HepG2 (cell line): Measurements from ENCODE around the gene TCF23. TPM values are rescaled to one million over a fixed set of nuclear protein-coding genes. Genes with fewer than 3 reads are reported as not detected.

Experiments
- CTCF ChIP-seq: sonication (generic); formaldehyde crosslinking; IDR thresholded peaks from 2 replicates; pipeline ENCODE4 v1.5.0; 2020; ENCODE audit warnings: mild to moderate bottlenecking, missing genetic modification reagents, moderate library complexity
- FLYWCH1 ChIP-seq: sonication (generic); formaldehyde crosslinking; IDR thresholded peaks from 2 replicates; pipeline ENCODE4 v1.8.1; 2023; ENCODE audit warnings: mild to moderate bottlenecking, missing genetic modification reagents
- HNF4G ChIP-seq, 2 experiments: sonication (generic) in 1 of 2; formaldehyde crosslinking in 1 of 2; IDR thresholded peaks; 2 replicates each; pipeline versions ENCODE4 v1.4.0 to v1.6.1; 2011 to 2020; ENCODE audit warnings: borderline replicate concordance in 2 of 2, low read depth in 2 of 2, mild to moderate bottlenecking in 2 of 2, low read length in 1 of 2, missing genetic modification reagents in 1 of 2, moderate library complexity in 1 of 2
- HOXA9 ChIP-seq: sonication (generic); formaldehyde crosslinking; IDR thresholded peaks from 2 replicates; pipeline ENCODE4 v1.8.1; 2022; ENCODE audit warnings: missing genetic modification reagents, mild to moderate bottlenecking, moderate library complexity, borderline replicate concordance
- JUND ChIP-seq: sonication (generic); formaldehyde crosslinking; IDR thresholded peaks from 2 replicates; pipeline ENCODE4 v1.8.0; 2022; ENCODE audit warnings: mild to moderate bottlenecking, missing genetic modification reagents
- MBNL3 ChIP-seq: fragments of 250-450 bp; sonication (Bioruptor Pico); conservative IDR thresholded peaks from 2 replicates; pipeline ENCODE4 v1.8.0; 2022; ENCODE audit warnings: mild to moderate bottlenecking, inconsistent platforms
- NFYB ChIP-seq: sonication (generic); formaldehyde crosslinking; IDR thresholded peaks from 2 replicates; pipeline ENCODE4 v1.4.0; 2020; ENCODE audit warnings: missing genetic modification reagents
- NR2F6 ChIP-seq, 2 experiments: IDR thresholded peaks; 2 replicates each; pipeline ENCODE4 v1.6.1; 2016; ENCODE audit warnings: antibody characterized with exemption in 1 of 2, mild to moderate bottlenecking in 1 of 2
- NRL ChIP-seq: sonication (generic); formaldehyde crosslinking; IDR thresholded peaks from 2 replicates; pipeline ENCODE4 v1.5.0; 2020; ENCODE audit warnings: missing genetic modification reagents, mild to moderate bottlenecking, moderate library complexity, borderline replicate concordance
- REPIN1 ChIP-seq: sonication (generic); formaldehyde crosslinking; IDR thresholded peaks from 2 replicates; pipeline ENCODE4 v1.8.0; 2022; ENCODE audit warnings: missing genetic modification reagents, low read depth, mild to moderate bottlenecking, borderline replicate concordance
- SNAPC5 ChIP-seq: sonication (generic); formaldehyde crosslinking; IDR thresholded peaks from 2 replicates; pipeline ENCODE4 v1.8.1; 2023; ENCODE audit warnings: mild to moderate bottlenecking, missing genetic modification reagents, borderline replicate concordance
- SOX6 ChIP-seq, 2 experiments: fragments of 450-650 bp in 1 of 2; sonication (generic) in 1 of 2; formaldehyde crosslinking in 1 of 2; IDR thresholded peaks; 2 replicates each; pipeline versions ENCODE4 v1.4.0 to v1.6.1; 2017 to 2020; ENCODE audit warnings: antibody characterized with exemption in 1 of 2, mild to moderate bottlenecking in 1 of 2, missing genetic modification reagents in 1 of 2
- STAT6 ChIP-seq: sonication (generic); formaldehyde crosslinking; IDR thresholded peaks from 2 replicates; pipeline ENCODE4 v1.4.0; 2020; ENCODE audit warnings: missing genetic modification reagents, mild to moderate bottlenecking, borderline replicate concordance
- WIZ ChIP-seq: sonication (generic); formaldehyde crosslinking; IDR thresholded peaks from 2 replicates; pipeline ENCODE4 v1.5.1; 2020; ENCODE audit warnings: mild to moderate bottlenecking, missing genetic modification reagents
- ZBTB21 ChIP-seq: sonication (generic); formaldehyde crosslinking; IDR thresholded peaks from 2 replicates; pipeline ENCODE4 v1.4.0; 2020; ENCODE audit warnings: missing genetic modification reagents
- ZFYVE20 ChIP-seq: sonication (generic); formaldehyde crosslinking; IDR thresholded peaks from 2 replicates; pipeline ENCODE4 v1.8.0; 2023; ENCODE audit warnings: low read depth, mild to moderate bottlenecking, moderate library complexity, missing genetic modification reagents, borderline replicate concordance
- ZMAT3 ChIP-seq: sonication (generic); formaldehyde crosslinking; conservative IDR thresholded peaks from 2 replicates; pipeline ENCODE4 v1.7.0; 2021; ENCODE audit warnings: missing genetic modification reagents
- polyA plus RNA-seq, 8 experiments: library from polyadenylated mRNA; depleted of rRNA in 3 of 8; stranded (reverse) in 7 of 8; unstranded in 1 of 8; fragments of >200 nt; fragmentation: Illumina TruSeq in 4 of 8; extraction: Trizol in 4 of 8; gene quantifications; 2 replicates each; pipeline versions ENCODE4 v1.2.1 to v1.2.3, GENCODE V29; 2011 to 2016; ENCODE audit warnings: low read depth in 4 of 8, missing spikeins in 1 of 8, mixed read lengths in 1 of 8; ENCODE audit not compliant: insufficient read depth in 1 of 8
- total RNA-seq, 5 experiments: library from RNA; depleted of rRNA; stranded (reverse); fragments of >200 nt; fragmentation: Illumina TruSeq; extraction: Trizol; gene quantifications; 2 replicates each; pipeline ENCODE4 v1.2.3, GENCODE V29; 2016; ENCODE audit warnings: low read depth in 1 of 5
- TF ChIP-seq, protein P1 (sequence below): sonication (generic); formaldehyde crosslinking; IDR thresholded peaks from 2 replicates; pipeline ENCODE4 v1.4.0; 2020; ENCODE audit warnings: missing genetic modification reagents, borderline replicate concordance
- TF ChIP-seq, protein P2 (sequence below): sonication (generic); formaldehyde crosslinking; IDR thresholded peaks from 2 replicates; pipeline ENCODE4 v1.4.0; 2020; ENCODE audit warnings: missing genetic modification reagents

TCF23 gene
- total and polyA plus RNA-seq, 2 of the 13 experiments (the other 11 are each of a cell fraction or from before 2014, with no cell fraction given), result 0.02 to 1.4 TPM

- TF ChIP-seq, protein P1, sequence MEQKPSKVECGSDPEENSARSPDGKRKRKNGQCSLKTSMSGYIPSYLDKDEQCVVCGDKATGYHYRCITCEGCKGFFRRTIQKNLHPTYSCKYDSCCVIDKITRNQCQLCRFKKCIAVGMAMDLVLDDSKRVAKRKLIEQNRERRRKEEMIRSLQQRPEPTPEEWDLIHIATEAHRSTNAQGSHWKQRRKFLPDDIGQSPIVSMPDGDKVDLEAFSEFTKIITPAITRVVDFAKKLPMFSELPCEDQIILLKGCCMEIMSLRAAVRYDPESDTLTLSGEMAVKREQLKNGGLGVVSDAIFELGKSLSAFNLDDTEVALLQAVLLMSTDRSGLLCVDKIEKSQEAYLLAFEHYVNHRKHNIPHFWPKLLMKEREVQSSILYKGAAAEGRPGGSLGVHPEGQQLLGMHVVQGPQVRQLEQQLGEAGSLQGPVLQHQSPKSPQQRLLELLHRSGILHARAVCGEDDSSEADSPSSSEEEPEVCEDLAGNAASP (CRISPR knock-in tag), result peak; percentile 88; the same call in 1 of the 2 replicates
- 0 out of 2 replicates have a peak, but pooled peaks have one; percentile 21 for TF ChIP-seq WIZ (CRISPR knock-in tag)
- no peak for TF ChIP-seq NFYB (CRISPR knock-in tag)
- TF ChIP-seq HNF4G (IDR thresholded peaks at IDR 0.05; ENCODE audit: borderline replicate concordance, low read depth, low read length), result no peak
- 0 out of 2 replicates have a peak, but pooled peaks have one; percentile 21 for TF ChIP-seq HNF4G (CRISPR knock-in tag; IDR thresholded peaks at IDR 0.05; ENCODE audit: borderline replicate concordance, low read depth)
- no peak for TF ChIP-seq ZFYVE20
- no peak for TF ChIP-seq SOX6 (IDR thresholded peaks at IDR 0.05)
- peak; percentile 79 for TF ChIP-seq SOX6 (CRISPR knock-in tag; IDR thresholded peaks at IDR 0.05)
- TF ChIP-seq SNAPC5 (CRISPR knock-in tag), result no peak
- 0 out of 2 replicates have a peak, but pooled peaks have one; percentile 49 for TF ChIP-seq STAT6
- TF ChIP-seq ZMAT3, result no peak
- no peak for TF ChIP-seq FLYWCH1 (CRISPR knock-in tag)
- TF ChIP-seq NRL (CRISPR knock-in tag), result no peak
- TF ChIP-seq REPIN1 (CRISPR knock-in tag), result no peak
- TF ChIP-seq, protein P2, sequence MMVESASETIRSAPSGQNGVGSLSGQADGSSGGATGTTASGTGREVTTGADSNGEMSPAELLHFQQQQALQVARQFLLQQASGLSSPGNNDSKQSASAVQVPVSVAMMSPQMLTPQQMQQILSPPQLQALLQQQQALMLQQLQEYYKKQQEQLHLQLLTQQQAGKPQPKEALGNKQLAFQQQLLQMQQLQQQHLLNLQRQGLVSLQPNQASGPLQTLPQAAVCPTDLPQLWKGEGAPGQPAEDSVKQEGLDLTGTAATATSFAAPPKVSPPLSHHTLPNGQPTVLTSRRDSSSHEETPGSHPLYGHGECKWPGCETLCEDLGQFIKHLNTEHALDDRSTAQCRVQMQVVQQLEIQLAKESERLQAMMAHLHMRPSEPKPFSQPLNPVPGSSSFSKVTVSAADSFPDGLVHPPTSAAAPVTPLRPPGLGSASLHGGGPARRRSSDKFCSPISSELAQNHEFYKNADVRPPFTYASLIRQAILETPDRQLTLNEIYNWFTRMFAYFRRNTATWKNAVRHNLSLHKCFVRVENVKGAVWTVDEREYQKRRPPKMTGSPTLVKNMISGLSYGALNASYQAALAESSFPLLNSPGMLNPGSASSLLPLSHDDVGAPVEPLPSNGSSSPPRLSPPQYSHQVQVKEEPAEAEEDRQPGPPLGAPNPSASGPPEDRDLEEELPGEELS (CRISPR knock-in tag), result peak; percentile 66
- TF ChIP-seq JUND, result no peak
- no peak for TF ChIP-seq CTCF
- TF ChIP-seq ZBTB21 (CRISPR knock-in tag), result peak; percentile 18; the same call in 1 of the 2 replicates
- TF ChIP-seq MBNL3, result no peak
- TF ChIP-seq HOXA9 (CRISPR knock-in tag), result no peak
- peak; percentile 89 for TF ChIP-seq NR2F6 (IDR thresholded peaks at IDR 0.05)
- TF ChIP-seq NR2F6 (CRISPR knock-in tag; IDR thresholded peaks at IDR 0.05), result peak; percentile 86
Measured at GRCh38 chr2:27179344-27180000, 30.7 kb downstream of the TCF23 start (continued).
